ENCODE measurements around the gene MED13L.

GRCh38 chr12:116236976-116237375 is 40.5 kb downstream of the MED13L start:
- TF ChIP-seq CTCF (IDR thresholded peaks at IDR 0.05) (no peak), POLR2A (IDR thresholded peaks at IDR 0.05) (no peak)

Data from lower leg skin (tissue), 3 donors.